ENCODE data around the gene ACAD8.

GRCh38 chr11:134257101-134257500 lies 3.7 kb downstream of the ACAD8 start:
- no peak for TF ChIP-seq CTCF (IDR thresholded peaks at IDR 0.05)
- TF ChIP-seq EZH2 (IDR thresholded peaks at IDR 0.05), result no peak
